ENCODE data around the gene IGFBP7.
A peak's percentile ranks its signal among the peaks of the same experiment; 100 is the strongest.

The IGFBP7 gene

DNA sequence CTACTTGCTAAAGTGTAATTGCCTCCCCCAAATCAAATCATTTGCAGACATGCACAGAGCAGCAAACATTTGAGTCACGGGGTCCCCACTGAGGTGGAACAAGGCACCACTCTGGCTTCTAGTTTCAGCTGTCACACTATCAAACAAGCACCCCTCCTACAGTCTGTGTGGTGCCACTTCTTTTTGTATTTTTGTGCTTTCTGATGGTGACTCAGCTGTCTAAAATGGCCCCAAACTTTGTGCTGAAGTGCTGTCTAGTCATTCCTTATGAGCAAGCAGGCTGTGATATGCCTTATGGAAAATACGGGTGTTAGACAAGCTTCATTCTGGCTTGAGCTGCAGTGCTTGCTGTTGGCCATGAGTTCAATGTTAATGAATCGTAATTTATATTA is 15.4 kb downstream of the IGFBP7 start:
- DNase-seq, result no peak

DNA sequence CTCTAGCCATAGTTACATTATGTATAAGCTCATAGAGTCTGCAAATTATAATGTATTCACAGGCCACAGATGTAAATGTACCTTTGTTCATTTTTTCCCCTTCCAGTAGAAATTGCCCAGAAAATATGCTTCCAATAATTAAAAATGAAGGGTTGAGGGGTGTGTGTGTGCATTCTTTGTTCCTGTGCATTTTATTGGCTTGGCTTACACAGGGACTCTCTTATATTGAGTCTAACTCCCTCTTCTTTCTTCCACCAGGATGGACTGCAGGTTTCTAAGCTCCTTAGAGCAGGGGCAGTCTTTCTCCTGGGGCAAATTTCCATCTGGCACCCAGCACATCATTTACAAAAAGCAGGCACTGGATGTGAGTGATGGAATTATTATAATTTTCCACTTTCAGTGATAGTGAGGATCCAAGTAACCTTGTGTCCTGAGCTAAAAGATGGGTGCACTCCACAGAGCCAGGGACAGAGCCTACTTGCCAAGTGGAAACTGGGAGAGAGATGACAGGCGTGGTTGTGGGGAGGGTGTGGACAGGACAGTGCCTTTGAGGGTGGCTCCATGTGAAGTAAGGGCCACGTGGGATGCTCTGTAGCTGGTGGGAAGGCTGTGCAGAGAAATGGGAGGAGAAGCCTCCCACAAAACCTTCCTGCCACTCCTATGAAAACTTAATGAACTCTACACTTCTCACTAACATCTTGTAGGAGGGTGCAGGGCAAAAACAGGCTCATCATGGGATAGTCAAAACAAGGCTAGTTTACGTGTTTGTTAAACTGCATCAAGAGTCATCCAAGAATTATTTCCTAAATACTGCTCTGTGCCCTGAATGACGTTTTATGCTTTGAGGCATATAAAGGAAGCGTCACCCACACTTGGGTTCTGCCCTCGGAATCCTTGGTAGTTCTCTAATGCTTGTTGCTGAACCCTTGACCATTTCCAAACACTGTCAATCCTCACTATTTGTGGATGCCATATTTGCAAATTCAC is 16.0 kb downstream of the IGFBP7 start:
- DNase-seq, result no peak

DNA sequence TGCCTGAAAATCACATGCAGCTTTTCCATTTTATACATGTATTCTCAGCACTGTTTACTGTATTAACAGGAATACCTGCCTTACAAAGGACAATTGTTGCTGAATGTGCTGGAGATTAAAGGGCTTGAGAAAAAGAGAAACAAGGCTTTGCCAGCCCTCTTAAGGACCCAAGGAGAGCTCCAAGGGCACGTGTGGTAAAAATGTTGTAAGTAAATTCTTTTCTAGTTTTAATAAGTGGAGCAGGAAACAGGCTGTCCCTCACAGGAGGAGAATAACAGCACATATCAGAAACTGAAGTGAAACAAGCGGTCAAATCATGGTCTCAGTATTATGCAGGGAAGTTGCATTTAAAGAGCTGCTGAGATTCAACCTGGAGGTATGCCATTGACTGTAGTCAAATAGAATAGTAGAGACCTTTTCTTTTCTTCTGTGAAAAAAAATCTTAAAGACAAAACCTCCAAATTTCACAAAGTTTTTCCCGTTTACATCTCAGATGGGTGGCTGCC is 18.5 kb downstream of the IGFBP7 start:
- no peak for DNase-seq

DNA sequence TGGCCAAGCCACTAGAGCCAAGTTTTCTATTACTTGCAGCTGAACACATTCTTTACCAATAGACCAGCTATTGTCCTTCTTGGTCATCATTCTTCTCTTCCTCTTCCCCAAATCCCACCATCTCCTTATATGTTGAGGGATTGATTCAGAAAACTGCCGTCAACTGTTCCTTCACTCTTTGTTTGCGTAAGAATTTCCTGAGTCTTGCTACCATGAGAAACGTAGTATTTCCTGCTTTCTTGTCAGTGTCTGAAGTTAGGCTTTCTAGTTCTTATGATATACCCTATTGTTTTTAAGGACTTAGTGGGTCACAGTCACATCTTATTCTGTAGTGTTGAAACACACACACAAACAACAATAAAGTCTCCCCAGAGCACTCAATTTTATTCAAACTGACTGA is 20.1 kb downstream of the IGFBP7 start:
- DNase-seq, result no peak

DNA sequence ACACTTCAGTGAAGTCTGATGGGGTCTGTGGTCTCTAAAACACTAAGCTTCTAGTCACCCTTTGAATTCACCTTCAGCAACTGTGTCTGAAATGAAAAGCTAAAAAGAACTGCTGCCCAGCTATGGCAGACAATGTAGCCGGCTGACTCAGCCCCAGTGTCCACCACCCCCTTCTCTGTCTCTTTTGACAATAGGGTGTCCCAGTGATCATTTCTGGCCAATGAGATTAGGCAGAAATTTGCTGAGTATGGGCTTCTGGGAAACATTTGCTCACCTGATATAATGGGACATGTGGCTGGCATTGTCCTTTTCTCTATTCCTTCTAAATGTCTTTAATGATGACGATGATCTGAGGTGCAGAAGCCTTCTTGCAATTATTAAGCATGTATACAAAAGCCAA is 20.6 kb downstream of the IGFBP7 start:
- DNase-seq, result no peak

DNA sequence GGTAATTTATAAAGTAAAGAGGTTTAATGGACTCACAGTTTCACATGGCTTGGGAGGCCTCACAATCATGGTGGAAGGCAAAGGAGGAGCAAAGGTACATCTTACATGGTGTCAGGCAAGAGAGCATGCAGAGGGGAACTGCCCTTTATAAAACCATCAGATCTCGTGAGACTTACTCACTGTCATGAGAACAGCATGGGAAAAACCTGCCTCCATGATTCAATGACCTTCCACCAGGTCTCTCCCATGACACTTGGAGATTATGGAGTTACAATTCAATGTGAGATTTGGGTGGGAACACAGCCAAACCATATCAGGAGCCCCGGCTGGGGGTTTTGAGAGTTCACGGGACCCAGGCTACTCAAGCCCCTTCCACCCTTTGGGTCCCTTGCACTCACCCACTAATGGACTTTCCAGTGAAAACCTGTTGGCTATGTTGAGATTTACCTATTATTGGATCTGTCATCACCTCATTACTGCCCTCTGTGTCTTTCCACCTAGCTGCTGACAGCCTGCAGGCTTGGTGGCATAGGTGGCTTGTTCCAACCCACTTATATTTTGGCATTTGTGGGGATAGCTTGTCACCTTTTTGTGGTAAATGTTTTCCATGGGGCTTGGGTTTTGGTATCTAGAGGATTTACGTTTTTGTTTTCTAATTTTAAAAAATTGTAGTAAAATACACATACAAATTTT is 24.0 kb downstream of the IGFBP7 start:
- no peak for DNase-seq

DNA sequence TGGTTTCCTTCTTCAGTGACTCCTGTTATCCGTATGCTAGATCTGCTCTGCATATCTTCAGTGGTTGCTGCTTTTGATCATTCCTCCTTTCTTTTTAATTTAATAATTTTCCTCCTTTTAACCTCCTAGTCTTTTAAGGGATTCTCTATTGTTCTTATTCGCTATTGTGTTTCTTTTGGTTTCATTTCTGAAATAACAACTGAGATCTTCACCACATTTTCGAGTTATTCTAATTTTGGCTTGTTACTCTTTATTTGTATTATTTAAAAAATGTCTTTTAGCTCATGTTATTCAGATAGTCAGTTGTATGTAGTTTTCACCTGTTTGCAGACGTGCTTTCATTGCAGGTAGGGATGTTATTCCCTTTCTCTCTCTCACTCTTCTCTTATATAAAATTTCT is 24.9 kb downstream of the IGFBP7 start:
- DNase-seq, result no peak

DNA sequence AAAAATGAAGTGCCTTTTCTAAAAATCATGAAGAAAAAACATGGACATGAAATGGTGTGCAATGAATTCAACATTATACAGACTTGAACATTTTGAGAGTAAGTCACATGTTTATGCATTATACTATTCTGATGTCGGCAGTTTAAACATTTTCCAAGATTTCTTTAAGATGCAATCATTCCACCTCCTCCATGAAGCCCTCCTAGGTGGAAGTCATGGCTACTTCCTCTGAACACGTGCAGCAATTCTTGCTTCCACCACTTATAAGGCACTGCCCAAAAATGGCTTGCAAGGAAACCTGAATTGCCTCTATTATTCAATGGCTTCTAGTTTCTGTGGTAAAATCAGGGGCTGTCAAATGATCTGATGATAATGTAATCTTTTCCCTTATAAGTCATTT is 25.8 kb downstream of the IGFBP7 start:
- DNase-seq, result no peak

DNA sequence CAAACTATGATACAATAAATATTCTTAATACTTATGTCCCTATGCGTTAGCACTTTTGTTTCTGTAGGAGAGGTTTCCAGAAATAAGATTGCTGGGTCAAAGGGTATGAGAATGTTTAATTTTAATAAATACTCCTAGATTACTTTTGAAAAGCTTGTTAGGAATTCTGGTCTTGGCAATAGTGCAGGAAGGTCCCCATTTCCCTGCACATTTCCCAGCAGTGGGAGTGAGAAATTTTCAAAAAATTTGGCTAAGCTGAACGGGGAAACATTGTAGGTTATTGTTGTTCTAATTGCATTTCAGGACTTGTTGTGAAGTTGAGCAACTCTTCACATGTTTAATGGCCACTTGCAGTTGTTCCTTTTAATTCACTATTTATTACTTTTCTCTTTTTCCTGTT is 27.1 kb downstream of the IGFBP7 start:
- no peak for DNase-seq

DNA sequence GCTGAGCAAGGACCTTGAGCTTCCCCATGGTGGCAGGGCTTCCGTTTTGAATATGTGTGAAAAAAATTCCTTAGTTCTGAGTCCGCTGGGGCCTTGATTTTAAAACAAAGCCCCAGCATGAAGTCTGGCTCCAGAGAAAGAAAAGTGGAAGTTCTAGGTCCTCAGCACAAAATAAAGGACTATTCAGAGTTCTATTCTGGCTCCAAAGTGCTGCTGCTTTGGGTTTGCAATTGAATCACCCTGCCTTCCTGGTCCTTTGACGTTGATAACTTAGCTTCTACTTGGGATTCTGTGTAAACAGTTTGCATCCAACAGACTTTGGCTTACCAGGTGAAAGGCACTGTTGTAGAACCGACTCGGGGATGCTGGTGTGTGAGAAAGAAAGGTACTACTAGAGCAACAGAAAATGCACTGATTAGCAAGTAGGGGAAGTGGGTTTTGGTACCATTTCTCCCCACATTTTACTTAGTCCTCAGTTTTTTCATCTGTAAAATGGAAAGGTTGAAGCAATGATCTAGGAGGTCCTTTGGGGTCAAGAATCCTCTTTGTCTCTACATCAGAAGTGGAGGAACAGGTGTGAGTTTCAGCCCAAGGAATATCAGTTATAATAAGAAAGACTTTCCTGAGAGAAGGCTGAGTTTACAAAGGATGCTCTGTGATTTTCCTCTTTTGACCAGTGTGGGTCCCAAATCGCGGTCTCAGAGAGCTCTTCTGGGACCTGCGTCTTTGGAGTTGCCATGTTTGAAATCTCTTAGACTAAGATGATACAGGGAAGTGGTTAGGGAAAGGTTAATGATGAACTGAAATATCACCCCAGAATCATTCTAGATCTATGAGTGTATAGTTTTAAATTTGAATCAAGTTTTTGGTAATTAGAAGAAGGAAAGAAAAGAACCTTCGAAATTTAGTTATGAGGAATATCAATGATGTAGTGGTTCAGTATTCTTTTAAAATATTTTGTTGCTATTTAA is 28.2 kb downstream of the IGFBP7 start:
- no peak for DNase-seq

DNA sequence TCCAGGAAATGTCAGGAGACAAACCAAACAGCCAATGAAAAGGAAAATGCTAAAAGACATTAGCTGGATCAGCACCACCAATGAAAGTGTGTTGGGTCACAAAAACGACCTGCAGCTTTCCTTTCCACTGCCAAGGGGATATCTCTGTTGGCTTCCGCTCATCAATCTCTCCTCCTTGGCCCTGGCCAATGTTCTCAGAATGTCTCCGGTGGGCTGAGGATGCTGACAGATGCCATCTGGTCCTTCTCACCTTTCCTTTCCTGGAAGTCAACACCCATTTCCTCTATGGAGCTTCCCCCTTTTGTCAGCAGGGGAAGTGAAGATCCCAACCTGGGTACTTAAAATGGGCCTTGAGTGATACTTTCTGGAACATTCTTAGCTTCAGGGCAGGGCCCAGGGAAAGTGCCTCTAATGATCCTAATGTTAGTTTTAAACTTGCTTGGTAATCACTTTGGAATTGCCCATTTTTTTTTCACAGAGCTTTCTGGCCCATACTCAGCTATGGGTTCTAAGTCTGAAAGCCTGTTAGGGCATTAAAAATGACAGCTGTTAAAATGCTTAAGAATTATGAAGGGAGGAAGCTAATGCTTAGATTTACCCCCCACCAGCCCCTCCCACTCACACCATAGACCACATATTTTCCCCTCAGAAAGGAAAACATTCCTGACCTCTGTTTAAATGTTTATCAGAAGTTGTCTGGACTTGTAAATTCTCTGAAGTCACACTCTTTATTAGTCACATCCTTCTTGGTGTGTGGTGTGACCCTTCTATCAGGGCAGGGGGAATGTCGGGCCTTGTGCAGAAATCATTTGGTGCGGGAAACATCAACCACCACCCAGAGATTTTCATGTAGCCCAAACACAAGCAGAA is 29.2 kb downstream of the IGFBP7 start:
- peak; percentile 25 for DNase-seq

DNA sequence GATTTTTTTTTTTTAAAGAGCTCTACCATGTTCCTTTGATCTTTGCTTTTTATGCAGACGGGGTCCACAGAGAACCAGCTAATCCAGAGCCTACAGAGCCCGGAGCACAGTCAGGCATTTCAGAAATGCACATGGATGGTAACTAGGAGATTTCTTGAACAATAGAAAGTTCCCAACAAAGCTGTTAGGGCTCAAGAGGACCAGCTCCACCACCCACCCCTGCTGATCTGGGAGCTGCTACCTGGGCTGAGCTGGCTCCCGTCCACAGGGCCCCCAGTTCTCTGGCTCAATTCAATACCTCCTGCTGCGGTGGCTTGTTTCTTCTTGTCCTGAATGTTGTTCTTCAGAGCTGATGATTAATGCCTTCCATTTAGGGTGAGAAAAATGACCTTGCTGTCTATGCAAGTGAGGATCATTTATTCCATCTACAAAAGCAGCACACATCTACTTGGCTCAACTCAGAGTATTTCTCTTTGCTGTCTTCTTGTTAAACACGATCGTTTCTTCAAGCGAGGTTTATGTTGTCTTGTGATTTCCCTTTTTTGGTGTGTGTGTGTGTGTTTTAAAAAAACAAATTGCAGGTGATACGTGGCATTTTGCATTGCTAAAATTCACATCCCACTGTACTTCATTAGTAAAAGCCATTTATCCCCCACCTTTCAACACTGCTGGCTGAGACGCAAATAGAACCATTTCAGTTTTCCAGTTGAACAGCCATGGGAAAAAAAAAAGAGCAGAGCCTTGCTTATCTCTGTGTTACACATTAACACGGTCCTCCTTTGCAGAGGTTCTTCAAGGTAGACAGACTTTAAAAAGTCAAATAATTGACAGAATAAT is 31.3 kb downstream of the IGFBP7 start:
- no peak for DNase-seq

DNA sequence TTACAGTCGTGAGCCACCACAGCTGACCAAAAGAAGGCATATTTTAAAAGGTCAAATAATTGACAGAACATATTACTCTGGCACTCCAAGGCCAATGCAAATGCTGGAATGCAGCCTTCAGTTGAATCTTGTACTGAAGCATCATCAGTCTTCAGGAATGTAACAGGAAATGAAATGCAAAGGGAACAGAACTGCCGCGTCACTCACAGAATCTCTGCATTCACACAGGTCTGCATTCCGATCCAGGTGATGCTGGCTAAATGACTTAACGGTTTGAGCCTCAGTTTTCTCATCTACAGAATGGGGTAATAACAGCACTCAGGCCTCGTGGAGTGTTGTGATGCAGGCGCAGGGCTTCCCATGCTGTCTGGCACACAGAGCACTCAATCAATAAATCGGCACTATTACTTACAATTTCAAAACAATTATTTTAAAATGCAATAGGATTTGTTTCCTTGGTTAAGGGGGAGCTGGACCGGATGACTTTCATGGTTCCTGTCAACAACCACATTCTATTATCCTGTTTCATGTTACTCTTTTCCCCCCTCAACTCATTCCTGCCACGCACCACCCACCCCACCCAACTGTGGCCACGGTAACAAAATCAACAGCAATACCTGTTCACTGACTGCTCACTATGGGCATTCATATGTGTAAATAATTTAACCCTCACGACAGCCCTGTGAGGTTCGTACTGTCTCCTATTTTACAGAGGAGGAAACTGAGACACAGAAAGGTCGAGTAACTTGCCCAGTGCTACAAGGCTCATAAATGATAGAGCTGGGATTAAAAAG is 32.4 kb downstream of the IGFBP7 start:
- no peak for DNase-seq

DNA sequence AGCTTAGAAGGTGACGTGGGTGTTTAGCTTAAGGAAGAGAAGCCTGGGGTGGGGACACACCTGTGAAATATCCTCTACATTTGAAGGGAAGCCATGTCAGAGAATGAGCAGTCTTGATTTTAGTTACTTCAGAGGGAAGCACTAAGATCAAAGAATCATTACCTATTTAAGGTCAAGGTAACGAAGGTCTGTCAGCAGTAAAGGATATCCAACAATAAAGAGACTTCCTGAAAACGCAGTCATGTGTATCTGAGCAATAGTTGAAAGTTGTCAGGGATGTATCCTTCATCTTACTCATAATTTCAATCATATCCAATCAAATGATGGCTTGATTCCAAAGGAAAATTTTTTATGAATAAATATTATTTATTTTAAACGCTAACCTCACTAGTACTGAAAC is 33.5 kb downstream of the IGFBP7 start:
- DNase-seq, result no peak

DNA sequence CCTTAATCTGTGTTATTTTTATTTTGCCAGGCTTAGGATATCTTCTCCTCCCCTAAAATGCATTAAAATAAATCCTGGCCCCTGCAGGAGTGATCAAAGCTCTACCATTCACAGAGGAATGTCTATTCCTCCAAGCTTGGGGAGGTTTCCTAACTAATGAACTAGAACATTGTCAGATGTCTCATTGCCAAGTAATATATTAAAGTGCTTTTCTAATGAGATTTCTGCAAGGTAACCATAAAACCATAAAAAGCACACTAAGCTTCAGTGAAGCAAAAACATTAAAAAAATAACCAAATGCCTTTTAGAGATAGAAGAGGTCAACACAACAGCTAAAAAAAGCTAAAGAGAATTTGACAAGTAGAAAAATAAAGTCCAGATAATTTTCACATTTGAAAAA is 34.8 kb downstream of the IGFBP7 start:
- DNase-seq, result no peak

DNA sequence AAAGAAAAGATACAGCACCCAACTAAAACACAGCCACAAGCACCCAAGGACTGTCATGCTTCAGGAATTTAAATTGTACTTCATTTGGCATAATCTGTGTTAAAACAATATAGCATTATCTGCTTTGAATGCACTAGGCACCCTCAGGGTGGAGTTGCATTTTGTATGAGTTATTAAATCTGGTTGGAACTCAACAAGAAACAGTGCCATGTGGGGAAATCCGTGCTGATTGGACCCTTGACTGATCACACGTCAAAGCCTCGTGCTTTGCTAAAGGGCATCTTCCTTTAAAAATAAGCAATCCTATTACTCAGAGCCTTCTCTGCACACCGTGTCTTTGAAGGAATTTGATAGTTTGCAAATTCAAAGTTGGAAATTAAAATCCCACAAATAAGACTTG is 35.4 kb downstream of the IGFBP7 start:
- DNase-seq, result no peak

DNA sequence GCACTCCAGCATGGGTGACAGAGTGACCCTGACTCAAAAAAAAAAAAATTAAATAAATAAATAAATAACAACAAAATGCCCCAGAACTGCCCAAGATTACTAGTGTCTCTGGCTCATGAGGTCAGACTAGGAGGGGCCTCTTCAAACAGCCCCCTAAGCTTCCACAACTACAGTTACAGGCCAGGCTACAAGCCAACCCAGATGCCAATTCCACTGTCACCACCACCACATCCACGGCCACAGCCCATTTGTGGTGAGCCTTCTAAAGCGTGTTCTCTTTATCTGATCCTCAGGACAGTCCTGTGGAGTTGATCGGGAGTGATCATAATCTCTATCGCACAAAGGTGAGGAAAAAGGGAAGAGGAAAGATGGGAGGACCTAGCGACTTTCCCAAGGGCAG is 36.6 kb downstream of the IGFBP7 start:
- no peak for DNase-seq

DNA sequence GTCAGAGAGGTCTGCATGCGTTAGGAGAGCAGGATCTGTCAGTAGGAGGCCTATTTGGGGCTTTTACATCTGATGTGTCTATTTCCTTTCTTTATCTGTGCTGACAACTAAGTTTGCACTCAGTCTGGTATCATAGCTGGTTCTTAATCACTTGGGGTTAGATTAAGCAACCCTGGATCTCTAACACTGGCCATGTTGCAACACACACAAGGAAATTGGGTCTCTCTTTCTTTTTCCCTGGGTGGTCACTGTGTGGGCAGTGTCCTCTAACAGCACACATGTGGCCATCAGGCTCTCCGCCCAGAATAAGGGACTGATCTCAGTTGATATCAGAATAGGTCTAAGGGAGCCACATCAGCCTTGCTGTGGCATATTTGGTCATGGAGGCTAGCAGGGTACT is 38.9 kb downstream of the IGFBP7 start:
- DNase-seq, result no peak

DNA sequence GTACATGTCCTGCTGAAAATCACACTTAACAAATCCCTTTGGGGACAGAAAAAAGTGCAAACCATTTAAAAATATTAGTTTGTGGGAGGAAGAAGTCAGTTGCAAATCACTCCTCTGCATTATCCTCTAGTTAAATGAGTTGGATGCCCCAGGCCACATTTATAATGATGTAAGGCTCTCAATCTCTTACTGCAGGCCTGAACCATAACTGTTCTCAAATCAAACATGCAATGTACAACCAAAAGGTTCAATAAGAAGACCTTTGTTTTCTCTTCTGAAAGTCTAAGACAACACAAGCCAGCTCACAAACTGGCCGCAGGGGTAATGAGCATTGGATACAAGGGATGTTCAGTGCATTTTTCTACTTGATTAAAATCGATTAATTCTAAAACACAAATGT is 39.7 kb downstream of the IGFBP7 start:
- DNase-seq, result no peak

All from femur (tissue), 1 donor.